ENCODE results near the gene PVALEF. TPM values are rescaled to one million over a fixed set of nuclear protein-coding genes. Genes with fewer than 3 reads are reported as not detected.

The PVALEF gene
- total RNA-seq, 4 donors from 2014 or later = not detected

DNA sequence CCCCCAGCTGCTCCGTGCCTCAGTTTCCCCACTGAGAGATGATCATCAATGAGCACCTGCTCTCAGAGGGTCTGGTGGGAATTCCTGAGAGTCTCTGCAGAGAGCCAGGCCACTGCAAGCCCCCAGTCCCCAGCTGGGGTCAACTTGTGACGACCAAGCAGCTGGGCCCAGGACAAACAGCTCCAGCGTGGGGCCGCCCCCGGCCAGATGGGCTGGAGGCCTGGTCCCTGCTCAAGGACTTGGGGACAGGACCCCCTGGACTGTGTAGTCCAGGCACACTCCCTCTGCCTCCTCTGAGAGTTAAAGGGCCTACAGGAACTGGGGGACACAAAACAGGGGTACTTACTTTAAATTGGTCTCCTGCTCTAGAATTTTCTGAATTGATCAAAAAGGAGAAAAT is 17.3 kb downstream of the PVALEF start:
- TF ChIP-seq, protein P1, sequence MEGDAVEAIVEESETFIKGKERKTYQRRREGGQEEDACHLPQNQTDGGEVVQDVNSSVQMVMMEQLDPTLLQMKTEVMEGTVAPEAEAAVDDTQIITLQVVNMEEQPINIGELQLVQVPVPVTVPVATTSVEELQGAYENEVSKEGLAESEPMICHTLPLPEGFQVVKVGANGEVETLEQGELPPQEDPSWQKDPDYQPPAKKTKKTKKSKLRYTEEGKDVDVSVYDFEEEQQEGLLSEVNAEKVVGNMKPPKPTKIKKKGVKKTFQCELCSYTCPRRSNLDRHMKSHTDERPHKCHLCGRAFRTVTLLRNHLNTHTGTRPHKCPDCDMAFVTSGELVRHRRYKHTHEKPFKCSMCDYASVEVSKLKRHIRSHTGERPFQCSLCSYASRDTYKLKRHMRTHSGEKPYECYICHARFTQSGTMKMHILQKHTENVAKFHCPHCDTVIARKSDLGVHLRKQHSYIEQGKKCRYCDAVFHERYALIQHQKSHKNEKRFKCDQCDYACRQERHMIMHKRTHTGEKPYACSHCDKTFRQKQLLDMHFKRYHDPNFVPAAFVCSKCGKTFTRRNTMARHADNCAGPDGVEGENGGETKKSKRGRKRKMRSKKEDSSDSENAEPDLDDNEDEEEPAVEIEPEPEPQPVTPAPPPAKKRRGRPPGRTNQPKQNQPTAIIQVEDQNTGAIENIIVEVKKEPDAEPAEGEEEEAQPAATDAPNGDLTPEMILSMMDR (IDR thresholded peaks at IDR 0.05) = no peak
- ATAC-seq (ENCODE audit: low FRiP score) (no peak), DNase-seq (ENCODE audit: low spot score) (no peak)

DNA sequence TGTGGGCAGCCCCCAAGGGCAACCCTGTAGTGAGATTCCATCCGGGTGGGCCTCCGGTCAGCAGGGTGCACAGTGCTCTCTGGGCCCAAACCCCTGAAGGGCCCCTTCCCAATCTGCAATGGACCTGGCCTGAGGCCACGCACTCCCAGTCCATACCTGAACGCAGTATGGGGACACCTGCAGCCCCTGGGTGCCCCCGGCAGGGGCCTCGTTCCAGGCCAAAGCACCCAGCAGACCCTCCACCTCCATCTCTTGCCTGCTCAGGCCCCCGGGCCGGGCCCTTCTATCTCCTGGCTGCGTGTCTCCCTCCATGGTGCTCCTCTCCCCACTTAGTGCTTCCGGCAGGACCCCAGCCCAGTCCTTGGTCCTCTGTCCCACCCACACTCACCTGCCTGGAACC is 18.0 kb downstream of the PVALEF start:
- no peak for DNase-seq (ENCODE audit: low spot score)
- ATAC-seq (ENCODE audit: low FRiP score) = no peak
- TF ChIP-seq, protein P1 (IDR thresholded peaks at IDR 0.05) = no peak

DNA sequence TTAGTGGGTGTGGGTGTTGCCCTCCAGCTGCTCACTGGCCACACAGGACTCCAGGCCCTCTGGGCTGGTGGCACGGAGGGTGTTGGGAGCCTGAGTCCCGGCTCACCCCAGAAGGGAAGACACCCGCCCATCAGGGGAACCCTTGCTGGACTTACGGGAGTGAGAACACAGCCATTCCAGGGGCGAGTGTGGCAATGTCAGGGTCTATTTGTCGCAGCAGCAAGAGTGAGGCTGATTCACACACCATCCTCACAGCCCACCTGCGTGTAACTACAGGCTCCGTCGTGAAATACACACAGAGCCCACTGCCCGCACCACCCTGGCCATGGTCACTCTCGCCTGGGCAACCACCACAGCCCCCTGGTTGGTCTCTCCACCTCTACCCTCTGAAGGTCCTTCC is 18.5 kb downstream of the PVALEF start:
- TF ChIP-seq, protein P1 (IDR thresholded peaks at IDR 0.05) = no peak
- ATAC-seq (ENCODE audit: low FRiP score) (no peak), DNase-seq (ENCODE audit: low spot score) (no peak)

DNA sequence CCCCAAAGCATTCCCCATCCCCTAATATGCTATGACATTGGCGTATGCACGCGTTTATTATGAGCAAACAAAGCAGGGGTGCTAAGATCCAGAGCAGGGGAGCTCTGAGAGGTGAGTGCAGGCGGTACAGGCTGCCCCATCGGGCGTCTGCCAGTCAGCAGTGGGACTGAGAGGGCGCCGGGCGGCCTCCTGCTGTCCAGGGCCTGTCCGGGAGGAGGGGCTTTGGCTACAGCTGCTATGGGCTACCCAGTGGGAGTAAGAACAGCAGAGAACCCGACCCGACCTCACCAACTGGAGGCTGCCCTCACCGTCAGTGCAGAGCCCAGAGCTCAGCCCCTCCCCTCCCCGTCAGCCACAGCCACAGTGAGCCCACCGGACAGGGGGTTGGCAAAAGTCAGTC is 19.2 kb downstream of the PVALEF start:
- DNase-seq (ENCODE audit: low spot score) = no peak
- ATAC-seq (ENCODE audit: low FRiP score) = no peak
- TF ChIP-seq, protein P1 (IDR thresholded peaks at IDR 0.05) = no peak

DNA sequence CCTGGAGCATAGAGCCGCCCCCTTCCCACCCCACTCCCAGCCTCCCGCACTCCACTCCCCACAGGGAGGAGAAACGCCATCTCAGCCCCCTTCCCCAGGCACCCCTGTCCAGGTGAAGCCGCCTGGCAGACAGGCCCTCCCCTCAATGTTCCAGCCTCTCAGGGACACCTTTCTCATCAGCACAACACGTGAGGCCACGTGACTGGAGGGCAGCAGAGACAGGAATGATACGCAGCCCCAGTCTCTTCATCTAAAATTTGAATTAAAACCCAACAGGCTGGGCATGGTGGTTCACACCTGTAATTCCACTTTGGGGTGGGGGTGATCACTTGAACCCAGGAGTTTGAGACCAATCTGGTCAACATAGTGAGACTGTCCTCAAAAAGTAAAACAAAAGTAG is 20.9 kb downstream of the PVALEF start:
- DNase-seq (ENCODE audit: low spot score) (no peak), ATAC-seq (ENCODE audit: low FRiP score) (no peak)
- TF ChIP-seq, protein P1 (IDR thresholded peaks at IDR 0.05) = no peak

DNA sequence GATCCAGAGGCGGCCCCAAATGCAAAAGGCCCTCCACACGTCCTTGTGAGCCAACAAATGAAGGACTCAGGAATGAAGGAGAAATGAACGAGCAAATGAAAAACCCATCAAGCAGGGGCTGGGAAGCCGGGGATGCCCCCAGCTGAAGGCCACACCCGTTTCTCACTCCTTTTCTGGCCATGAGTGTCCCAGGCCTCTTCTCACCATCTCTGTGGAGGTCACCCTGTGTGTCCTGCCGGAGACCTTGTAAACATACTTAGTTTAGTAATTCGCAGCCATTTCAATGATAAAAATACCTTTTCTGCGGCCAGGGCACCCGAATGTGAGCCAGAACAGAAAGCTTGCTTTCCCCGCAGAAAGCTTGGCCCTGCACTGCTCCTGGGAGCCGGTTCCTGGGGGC is 21.8 kb downstream of the PVALEF start:
- no peak for ATAC-seq (ENCODE audit: low FRiP score)

More for the DNA sequence above, 21.8 kb downstream of the PVALEF start:
- TF ChIP-seq, protein P1 (IDR thresholded peaks at IDR 0.05) = no peak
- no peak for DNase-seq (ENCODE audit: low spot score)
